GM19238 (cell line): Measurements from ENCODE around the gene GJC3.
"Not testable (repeated sequence)": the region's sequence is repeated elsewhere in the genome, so short reads cannot be mapped to it uniquely, and the experiment has no call there.

Experiments
- DNase-seq: peaks from one replicate; pipeline ENCODE4 v3.0.0; 2011; ENCODE audit warnings: low spot score; ENCODE audit not compliant: insufficient read length

GJC3 gene, protein sequence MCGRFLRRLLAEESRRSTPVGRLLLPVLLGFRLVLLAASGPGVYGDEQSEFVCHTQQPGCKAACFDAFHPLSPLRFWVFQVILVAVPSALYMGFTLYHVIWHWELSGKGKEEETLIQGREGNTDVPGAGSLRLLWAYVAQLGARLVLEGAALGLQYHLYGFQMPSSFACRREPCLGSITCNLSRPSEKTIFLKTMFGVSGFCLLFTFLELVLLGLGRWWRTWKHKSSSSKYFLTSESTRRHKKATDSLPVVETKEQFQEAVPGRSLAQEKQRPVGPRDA

GRCh38 chr7:99928994-99929729 lies at the start of gene GJC3:
Gene GJC3, minus strand, starts transcription at chr7:99929620. Its CDS starts 0 bp downstream, at chr7:99929620.
- peak; percentile 31 for DNase-seq

DNA sequence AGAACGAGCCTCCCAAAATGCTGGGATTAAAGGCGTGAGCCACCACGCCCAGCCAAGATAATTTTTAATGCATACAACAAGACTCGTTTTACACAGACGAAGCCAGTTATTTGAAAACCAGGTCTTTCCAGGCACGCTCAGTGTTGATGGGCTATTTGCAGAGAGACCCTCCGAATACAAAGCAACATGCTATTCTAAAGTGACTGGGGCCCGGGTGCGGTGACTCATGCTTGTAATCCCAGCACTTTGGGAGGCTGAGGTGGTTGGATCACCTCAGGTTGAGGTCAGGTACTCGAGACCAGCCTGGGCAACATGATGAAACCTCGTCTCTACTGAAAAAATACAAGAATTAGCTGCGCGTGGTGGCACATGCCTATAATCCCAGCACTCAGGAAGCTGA lies 47.2 kb upstream of the GJC3 start:
- DNase-seq = no peak

DNA sequence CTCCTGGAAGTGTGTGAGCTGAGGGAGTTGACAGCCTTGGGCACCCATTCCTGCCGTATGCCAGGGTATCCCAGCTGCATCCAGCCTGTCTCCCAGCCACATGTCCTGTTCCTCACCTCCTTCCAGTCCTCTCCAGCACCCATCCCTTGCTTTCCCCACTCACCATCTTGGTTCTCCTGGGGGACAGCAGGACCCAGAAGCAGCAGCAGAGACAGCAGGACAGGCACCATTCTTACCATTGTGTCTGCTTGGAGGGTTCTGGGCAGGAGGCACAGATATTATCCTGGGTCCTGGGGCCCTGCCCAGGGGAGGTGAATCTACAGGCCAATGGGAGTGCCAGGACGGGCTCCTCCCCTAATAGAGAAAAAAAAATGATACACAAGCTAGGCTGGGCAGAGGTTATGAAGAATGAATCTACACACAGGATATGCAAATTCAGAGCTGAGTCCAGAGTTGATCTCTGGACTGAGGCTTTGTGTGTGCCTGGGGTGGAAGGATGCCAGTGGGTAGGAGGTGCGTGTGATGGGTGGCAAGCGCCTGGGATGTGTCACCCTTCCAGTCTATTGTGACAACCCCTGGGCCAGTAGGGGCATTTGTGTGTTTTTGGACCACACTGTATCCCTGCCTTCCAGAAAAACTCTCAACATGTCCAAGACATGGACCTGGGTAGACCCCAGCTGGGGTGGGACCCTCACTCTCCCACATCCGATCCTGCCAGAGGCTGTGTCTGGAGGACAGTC lies 46.5 kb upstream of the GJC3 start, which contains the start of gene AZGP1:
AZGP1 (minus strand) TSS at position 250 of the 740 bp plus-strand sequence; CDS start at position 239, 11 bp downstream.
- no peak for DNase-seq

GRCh38 chr7:99974681-99975080 lies 45.3 kb upstream of the GJC3 start:
- no peak for DNase-seq

DNA sequence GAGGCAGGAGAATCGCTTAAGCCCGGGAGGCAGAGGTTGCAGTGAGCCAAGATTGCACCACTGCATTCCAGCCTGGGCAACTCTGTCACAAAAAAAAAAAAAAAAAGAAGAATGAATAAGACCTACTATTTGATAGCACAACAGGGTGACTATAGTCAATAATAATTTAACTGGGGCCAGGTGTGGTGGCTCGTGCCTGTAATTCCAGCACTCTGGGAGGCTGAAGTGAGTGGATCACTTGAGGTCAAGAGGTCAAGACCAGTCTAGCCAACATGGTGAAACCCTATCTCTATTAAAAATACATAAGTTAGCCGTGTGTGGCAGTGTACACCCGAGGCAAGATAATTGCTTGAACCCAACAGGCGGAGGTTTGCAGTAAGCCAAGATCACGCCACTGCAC lies 44.4 kb upstream of the GJC3 start:
- DNase-seq = not testable (repeated sequence)

- DNase-seq = no peak
Measured at GRCh38 chr7:99971242-99971641, 41.8 kb upstream of the GJC3 start.

DNA sequence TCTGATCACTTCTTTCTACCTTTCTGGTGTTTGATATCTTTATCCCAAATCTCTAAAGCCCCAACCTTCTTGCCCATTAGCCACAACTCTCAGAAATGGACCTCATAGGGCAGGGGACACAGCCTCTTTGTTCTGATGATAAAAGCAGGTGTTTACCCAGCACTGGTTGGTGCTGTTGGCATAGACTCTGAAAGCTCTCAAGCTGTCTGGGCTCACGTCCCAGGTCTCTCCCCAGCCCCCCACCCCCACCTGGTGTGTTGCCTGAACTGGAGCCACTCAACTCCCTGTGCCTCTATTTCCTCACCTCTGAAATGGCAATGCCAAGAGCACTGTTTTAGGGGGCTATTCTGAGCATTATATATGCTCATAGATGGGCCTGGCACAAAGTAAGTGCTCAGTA lies 40.4 kb upstream of the GJC3 start:
- DNase-seq = not testable (repeated sequence)

DNA sequence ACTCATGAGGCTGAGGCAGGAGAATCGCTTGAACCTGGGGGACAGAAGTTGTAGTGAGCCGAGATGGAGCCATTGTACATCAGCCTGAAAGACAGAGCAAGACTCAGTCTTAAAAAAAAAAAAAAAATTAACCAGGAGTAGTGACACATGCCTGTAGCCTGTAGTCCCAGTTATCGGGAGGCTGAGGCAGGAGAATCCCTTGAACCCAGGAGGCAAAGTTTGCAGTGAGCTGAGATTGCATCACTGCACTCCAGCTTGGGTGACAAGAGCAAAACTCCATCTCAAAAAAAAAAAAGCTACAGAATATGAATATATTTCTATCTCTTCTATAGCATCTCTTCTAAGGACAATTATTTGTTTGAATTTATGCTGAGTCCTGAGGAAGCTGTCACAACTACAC lies 39.9 kb upstream of the GJC3 start:
- DNase-seq = no peak

DNA sequence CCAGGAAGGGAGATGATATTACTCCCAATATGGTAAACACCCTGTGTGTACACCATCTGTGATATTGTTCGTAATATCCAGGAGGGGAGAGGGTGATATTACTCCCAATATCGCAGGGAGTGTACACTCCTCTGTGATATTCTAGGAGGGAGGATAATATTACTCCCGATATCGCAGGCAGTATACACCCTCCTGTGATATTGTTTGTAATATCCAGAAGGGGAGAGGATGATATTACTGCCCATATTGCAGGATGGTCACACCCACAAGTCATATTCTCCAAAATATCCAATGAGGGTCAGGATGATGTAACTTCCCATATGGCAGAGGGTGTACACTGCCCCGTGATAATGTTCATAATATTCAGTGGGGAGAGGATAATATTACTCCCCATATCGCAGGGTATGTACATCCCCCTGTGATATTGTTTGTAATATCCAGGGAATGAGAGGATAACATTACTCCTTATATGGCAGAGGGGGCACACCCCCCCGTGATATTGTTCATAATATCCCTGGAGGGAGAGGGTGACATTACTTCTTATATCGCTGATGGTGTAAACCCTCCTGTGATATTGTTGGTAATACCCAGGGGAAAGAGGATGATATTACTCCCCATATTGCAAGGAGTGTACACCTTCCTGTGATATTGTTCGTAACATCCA lies 29.3 kb upstream of the GJC3 start:
- DNase-seq = no peak

DNA sequence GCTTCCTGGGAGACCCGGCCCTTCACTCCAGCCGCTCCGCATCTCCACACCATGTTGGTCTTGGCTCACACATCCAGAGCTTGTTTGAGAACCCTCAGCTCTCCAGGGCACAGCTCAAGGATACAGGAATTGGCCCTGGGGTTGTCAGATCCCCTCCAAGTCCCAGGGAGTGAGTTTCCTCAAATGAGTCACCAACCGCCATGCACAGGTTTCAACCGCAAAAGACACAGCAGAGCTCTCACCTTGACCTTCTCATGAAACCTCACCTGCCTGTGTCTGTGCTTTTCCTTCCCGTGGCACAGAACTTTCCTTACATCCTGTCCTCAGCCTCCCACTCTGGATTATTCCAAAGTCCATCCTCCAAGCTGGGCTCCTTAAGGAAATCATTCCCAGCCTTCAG lies 25.8 kb upstream of the GJC3 start:
- no peak for DNase-seq

DNA sequence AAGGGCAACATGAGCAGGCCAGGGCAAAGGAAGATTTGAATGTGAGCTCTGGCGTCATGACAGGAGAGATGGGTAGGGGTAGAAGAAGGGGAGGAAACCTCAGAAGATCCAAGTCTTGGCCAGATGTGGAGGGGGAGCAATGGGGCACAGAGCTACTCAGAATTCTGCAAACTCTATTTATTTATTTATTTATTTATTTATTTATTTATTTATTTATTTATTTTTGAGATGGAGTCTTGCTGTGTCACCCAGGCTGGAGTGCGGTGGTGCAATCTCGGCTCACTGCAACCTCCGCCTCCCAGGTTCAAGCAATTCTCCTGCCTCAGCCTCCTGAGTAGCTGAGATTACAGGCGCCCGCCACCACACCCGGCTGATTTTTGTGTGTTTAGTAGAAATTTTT lies 25.2 kb upstream of the GJC3 start:
- DNase-seq = not testable (repeated sequence)

DNA sequence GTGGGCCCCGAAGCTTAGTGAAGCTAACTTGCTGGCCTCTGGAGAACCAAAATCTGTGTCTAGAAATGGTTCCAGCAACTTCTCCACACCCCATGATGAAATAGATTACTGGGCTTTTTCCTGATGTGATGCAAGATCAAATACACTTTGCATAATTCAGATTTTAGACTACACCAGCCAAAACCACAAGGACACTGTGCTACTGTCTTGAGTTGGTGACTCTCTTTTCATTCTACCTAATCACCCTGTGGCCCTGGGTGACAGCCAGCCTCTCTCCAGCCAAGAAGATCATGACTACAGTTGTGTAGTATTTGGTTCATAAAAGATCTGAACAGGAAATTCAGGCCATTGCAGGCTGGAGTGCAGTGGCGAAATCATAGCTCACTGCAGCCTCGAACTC lies 24.2 kb upstream of the GJC3 start:
- DNase-seq = no peak

GRCh38 chr7:99952649-99953048 lies 23.2 kb upstream of the GJC3 start:
- DNase-seq = not testable (repeated sequence)

DNA sequence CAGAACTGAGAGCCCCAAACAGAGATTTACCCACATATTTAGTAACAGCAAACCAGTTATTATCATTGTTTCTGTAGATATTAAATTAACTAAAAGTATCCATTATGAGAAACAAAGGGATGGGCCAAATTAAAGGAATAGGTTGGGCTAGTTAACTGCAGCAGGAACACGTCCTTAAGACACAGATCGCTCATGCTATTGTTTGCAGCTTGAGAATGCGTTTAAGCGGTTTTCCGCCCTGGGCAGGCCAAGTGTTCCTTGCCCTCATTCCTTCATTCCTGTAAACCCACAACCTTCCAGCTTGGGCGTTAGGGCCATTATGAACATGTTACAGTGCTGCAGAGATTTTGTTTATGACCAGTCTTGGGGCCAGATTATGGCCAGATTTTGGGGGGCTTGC lies 21.4 kb upstream of the GJC3 start:
- DNase-seq = not testable (repeated sequence)

DNA sequence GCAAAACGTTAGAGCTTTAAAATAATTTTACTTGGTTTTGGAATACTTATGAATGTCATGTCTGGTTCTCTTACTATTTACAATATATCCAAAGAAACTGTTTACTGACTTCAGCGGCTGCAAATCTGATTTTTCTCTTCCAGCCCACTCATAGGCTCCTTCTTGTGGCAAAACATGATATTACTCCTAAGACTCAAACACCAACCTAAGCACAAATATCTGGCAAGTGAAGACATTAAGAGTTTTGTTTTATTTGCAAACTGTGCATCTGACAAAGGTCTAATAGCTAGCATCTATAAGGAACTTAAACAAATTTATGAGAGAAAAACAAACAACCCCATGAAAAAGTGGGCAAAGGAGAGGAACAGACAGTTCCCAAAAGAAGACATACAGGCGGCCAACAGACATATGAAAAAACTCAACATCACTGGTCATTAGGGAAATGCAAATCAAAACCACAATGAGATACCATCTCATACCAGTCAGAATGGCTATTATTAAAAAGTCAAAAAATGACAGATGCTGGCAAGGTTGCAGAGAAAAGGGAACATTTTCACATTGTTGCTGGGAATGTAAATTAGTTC lies 20.3 kb upstream of the GJC3 start:
- DNase-seq = no peak

- DNase-seq = no peak
Measured at GRCh38 chr7:99947608-99948007, 18.2 kb upstream of the GJC3 start.

GRCh38 chr7:99944497-99945070 lies 15.2 kb upstream of the GJC3 start:
- DNase-seq = no peak

GRCh38 chr7:99943641-99944496 lies 14.4 kb upstream of the GJC3 start:
- DNase-seq = no peak

DNA sequence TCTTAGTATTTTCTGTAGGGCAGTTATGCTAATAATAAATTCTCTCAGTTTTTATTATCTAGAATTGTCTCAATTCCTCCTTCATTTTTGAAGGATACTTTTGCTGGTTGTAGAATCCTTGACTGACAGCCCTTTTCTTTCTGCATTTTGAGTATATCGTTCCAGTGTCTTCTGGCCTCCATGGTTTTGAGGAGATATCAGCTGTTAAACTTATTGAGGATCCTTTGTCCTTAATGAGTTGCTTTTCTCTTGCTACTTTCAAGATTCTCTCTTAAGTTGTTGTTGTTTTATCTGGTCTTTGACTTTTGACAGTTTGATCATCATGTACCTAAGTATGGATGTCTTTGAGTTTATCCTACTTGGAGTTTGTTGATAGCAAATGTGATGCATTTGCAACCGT lies 8.9 kb upstream of the GJC3 start:
- no peak for DNase-seq

DNA sequence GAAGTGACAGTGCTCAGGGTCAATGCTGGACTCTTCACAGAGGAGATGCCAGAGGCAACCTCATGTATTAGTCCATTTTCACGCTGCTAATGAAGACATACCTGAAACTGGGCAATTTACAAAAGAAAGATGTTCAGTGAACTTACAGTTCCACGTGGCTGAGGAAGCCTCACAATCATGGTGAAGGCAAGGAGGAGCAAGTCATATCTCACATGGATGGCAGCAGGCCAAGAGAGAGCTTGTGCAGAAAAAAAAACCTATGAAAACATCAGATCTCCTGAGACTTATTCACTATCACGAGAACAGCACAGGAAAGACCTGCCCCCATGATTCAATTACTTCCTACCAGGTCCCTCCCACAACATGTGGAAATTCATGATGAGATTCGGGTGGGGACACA lies 5.6 kb upstream of the GJC3 start:
- DNase-seq = not testable (repeated sequence)
